ENCODE measurements around the gene SEC16A. TPM values are rescaled to one million over a fixed set of nuclear protein-coding genes. Genes with fewer than 3 reads are reported as not detected.

SEC16A gene
- total RNA-seq, 1 donor from 2014 or later, result 94.5 TPM

DNA sequence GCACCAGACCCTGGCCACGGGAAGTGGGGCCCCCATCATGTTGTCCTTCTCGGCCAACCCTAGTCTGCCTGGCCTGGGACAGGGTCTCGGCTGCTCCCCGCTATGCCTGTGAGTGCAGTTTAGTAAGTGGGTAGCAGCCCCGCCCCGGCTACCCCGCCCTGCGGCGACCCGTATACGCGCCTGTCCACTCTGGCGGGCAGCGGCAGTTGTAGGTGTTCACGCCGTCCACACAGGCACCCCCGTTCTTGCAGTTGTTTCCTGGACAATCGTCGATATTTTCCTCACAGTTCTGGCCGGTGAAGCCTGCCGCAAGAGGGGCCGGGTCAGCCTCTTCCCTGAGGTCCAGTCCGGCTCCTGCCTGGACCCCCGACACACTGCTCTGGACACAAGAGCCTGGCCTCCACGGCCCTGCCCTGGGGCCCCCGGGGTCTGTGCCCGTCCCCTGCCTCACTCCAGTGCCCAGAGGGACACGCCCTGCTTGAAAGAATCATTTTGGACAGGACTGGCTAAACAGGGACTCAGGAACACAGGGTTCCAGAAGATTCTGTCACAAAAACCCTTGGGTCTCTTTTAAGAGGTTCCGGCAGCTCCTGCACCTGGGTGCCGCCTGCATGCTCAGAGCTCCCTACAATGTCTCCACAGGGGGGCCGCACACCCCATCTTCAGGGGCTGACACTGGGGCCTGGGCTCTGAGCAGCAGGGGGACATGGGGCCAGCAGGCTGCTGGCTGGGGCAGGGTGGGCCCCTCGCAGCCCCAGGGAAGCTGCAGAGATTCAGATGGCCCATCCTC is 36.6 kb upstream of the SEC16A start:
- H3K4me1 ChIP-seq (ENCODE audit: insufficient read depth, low read length), result no peaks in the 10 kb centered on the region
- H3K36me3 ChIP-seq (ENCODE audit: insufficient read depth, low read length), result no peaks in the 10 kb centered on the region
- DNase-seq (ENCODE audit: low read depth), result no peak
- no peak overlapping the region for H3K4me3 ChIP-seq (ENCODE audit: insufficient read depth, low read depth, low read length)
- no peak overlapping the region for H3K27ac ChIP-seq (ENCODE audit: low read depth, low read length)
- H3K79me2 ChIP-seq (ENCODE audit: insufficient read depth, low read length), result no peaks in the 10 kb centered on the region
- Mint-ChIP-seq H3K36me3 (ENCODE audit: low read depth, unreplicated experiment) (no peaks in the 10 kb centered on the region), H3K27me3 (ENCODE audit: low read depth, unreplicated experiment) (no peaks in the 10 kb centered on the region), H3K27ac (ENCODE audit: unreplicated experiment) (no peak overlapping the region), H3K9me3 (ENCODE audit: unreplicated experiment) (no peaks in the 10 kb centered on the region), H3K4me3 (ENCODE audit: unreplicated experiment) (no peak overlapping the region), H3K4me1 (ENCODE audit: low read depth, unreplicated experiment) (peaks cover 5% of the 10 kb centered on the region)
- no peak overlapping the region for H2AFZ ChIP-seq (ENCODE audit: low read depth, low read length)
- no peak overlapping the region for H3K4me2 ChIP-seq (ENCODE audit: low read length)
- peaks cover 20% of the 10 kb centered on the region for H4K20me1 ChIP-seq (ENCODE audit: insufficient read depth, low read length)
- no peaks in the 10 kb centered on the region for H3K27me3 ChIP-seq (ENCODE audit: insufficient read depth, low read length)
- no peak for TF ChIP-seq EZH2 (IDR thresholded peaks at IDR 0.05; ENCODE audit: insufficient read depth, low read length)
- TF ChIP-seq, protein P1, sequence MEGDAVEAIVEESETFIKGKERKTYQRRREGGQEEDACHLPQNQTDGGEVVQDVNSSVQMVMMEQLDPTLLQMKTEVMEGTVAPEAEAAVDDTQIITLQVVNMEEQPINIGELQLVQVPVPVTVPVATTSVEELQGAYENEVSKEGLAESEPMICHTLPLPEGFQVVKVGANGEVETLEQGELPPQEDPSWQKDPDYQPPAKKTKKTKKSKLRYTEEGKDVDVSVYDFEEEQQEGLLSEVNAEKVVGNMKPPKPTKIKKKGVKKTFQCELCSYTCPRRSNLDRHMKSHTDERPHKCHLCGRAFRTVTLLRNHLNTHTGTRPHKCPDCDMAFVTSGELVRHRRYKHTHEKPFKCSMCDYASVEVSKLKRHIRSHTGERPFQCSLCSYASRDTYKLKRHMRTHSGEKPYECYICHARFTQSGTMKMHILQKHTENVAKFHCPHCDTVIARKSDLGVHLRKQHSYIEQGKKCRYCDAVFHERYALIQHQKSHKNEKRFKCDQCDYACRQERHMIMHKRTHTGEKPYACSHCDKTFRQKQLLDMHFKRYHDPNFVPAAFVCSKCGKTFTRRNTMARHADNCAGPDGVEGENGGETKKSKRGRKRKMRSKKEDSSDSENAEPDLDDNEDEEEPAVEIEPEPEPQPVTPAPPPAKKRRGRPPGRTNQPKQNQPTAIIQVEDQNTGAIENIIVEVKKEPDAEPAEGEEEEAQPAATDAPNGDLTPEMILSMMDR (IDR thresholded peaks at IDR 0.05; ENCODE audit: insufficient read depth, low read depth, low read length), result no peak
- H3K9ac ChIP-seq (ENCODE audit: low read length), result no peak overlapping the region
- no peaks in the 10 kb centered on the region for H3K9me3 ChIP-seq (ENCODE audit: insufficient read depth, low read depth, low read length)
- FAIRE-seq, result no peak

DNA sequence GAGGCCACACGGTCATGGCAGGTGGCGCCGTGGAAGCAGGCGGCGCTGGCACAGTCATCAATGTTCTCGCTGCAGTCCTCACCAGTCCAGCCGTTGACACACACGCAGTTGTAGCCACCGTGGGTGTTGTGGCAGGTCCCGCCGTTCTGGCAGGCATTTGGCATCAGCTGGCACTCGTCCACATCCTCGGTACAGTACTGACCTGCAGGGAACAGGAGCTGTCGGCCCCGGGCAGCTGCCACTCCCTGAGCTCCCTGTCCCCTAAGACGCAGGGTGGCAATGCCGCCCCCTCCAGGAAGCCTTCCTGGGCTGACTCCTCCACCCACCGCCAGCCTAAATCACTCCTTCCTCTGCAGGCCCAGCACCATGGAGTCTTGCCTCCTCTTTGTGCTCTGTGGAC is 35.8 kb upstream of the SEC16A start:
- H3K27ac ChIP-seq (ENCODE audit: low read depth, low read length), result no peak overlapping the region
- H3K4me2 ChIP-seq (ENCODE audit: low read length), result no peak overlapping the region
- no peaks in the 10 kb centered on the region for H3K9me3 Mint-ChIP-seq (ENCODE audit: unreplicated experiment)
- peaks cover 13% of the 10 kb centered on the region for H4K20me1 ChIP-seq (ENCODE audit: insufficient read depth, low read length)
- H3K4me1 ChIP-seq (ENCODE audit: insufficient read depth, low read length), result no peaks in the 10 kb centered on the region
- FAIRE-seq, result no peak
- no peak overlapping the region for H3K9ac ChIP-seq (ENCODE audit: low read length)
- no peak overlapping the region for H3K4me3 ChIP-seq (ENCODE audit: insufficient read depth, low read depth, low read length)
- no peaks in the 10 kb centered on the region for H3K36me3 Mint-ChIP-seq (ENCODE audit: low read depth, unreplicated experiment)
- H3K36me3 ChIP-seq (ENCODE audit: insufficient read depth, low read length), result no peaks in the 10 kb centered on the region
- H3K79me2 ChIP-seq (ENCODE audit: insufficient read depth, low read length), result no peaks in the 10 kb centered on the region
- no peak overlapping the region for H2AFZ ChIP-seq (ENCODE audit: low read depth, low read length)
- H3K4me1 Mint-ChIP-seq (ENCODE audit: low read depth, unreplicated experiment), result peaks cover 5% of the 10 kb centered on the region
- no peaks in the 10 kb centered on the region for H3K9me3 ChIP-seq (ENCODE audit: insufficient read depth, low read depth, low read length)
- H3K27me3 ChIP-seq (ENCODE audit: insufficient read depth, low read length), result no peaks in the 10 kb centered on the region
- no peak for DNase-seq (ENCODE audit: low read depth)
- H3K27ac Mint-ChIP-seq (ENCODE audit: unreplicated experiment), result no peak overlapping the region
- H3K27me3 Mint-ChIP-seq (ENCODE audit: low read depth, unreplicated experiment), result no peaks in the 10 kb centered on the region
- H3K4me3 Mint-ChIP-seq (ENCODE audit: unreplicated experiment), result no peak overlapping the region
- TF ChIP-seq EZH2 (IDR thresholded peaks at IDR 0.05; ENCODE audit: insufficient read depth, low read length), result no peak
- TF ChIP-seq, protein P1 (IDR thresholded peaks at IDR 0.05; ENCODE audit: insufficient read depth, low read depth, low read length), result no peak

DNA sequence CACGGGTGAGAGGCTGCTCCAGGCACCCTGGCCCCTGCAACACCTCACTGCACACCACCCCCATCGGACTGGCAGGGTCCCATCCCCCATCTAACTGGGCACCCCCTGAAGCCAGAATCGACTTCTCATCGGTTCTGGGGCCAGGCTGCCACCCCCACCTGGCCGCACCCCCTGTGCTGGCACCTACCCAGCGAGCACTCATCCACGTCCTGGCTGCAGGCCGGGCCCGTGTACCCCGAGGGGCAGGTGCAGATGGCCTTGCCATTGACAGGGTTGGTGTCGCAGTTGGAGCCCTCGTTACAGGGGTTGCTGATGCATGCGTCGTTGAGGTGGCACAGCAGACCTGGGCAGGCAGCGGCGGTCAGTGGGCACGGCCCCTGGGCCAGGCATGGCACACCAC is 35.1 kb upstream of the SEC16A start:
- Mint-ChIP-seq H3K27ac (ENCODE audit: unreplicated experiment) (no peak overlapping the region), H3K36me3 (ENCODE audit: low read depth, unreplicated experiment) (peaks cover 2% of the 10 kb centered on the region), H3K27me3 (ENCODE audit: low read depth, unreplicated experiment) (no peaks in the 10 kb centered on the region), H3K4me3 (ENCODE audit: unreplicated experiment) (no peak overlapping the region), H3K9me3 (ENCODE audit: unreplicated experiment) (no peaks in the 10 kb centered on the region), H3K4me1 (ENCODE audit: low read depth, unreplicated experiment) (peaks cover 5% of the 10 kb centered on the region)
- no peaks in the 10 kb centered on the region for H3K79me2 ChIP-seq (ENCODE audit: insufficient read depth, low read length)
- H4K20me1 ChIP-seq (ENCODE audit: insufficient read depth, low read length), result peaks cover 6% of the 10 kb centered on the region
- H3K4me1 ChIP-seq (ENCODE audit: insufficient read depth, low read length), result no peaks in the 10 kb centered on the region
- H2AFZ ChIP-seq (ENCODE audit: low read depth, low read length), result no peak overlapping the region
- no peaks in the 10 kb centered on the region for H3K36me3 ChIP-seq (ENCODE audit: insufficient read depth, low read length)
- no peaks in the 10 kb centered on the region for H3K9me3 ChIP-seq (ENCODE audit: insufficient read depth, low read depth, low read length)
- DNase-seq (ENCODE audit: low read depth) (no peak), FAIRE-seq (no peak)
- TF ChIP-seq EZH2 (IDR thresholded peaks at IDR 0.05; ENCODE audit: insufficient read depth, low read length), result no peak
- TF ChIP-seq, protein P1 (IDR thresholded peaks at IDR 0.05; ENCODE audit: insufficient read depth, low read depth, low read length), result no peak
- no peaks in the 10 kb centered on the region for H3K27me3 ChIP-seq (ENCODE audit: insufficient read depth, low read length)
- no peak overlapping the region for H3K27ac ChIP-seq (ENCODE audit: low read depth, low read length)
- no peak overlapping the region for H3K9ac ChIP-seq (ENCODE audit: low read length)
- no peak overlapping the region for H3K4me2 ChIP-seq (ENCODE audit: low read length)
- no peak overlapping the region for H3K4me3 ChIP-seq (ENCODE audit: insufficient read depth, low read depth, low read length)
